ENCODE data around the gene EPN2.

EPN2 gene

GRCh38 chr17:19269106-19269505 lies 31.9 kb downstream of the EPN2 start:
- TF ChIP-seq CTCF (IDR thresholded peaks at IDR 0.05; ENCODE audit: insufficient read depth, low read depth, low read length, missing control alignments), result no peak
- no peak overlapping the region for H3K4me3 ChIP-seq (ENCODE audit: low read depth, low read length)
- DNase-seq (ENCODE audit: low read depth), result no peak

- DNase-seq (ENCODE audit: low read depth), result no peak
- H3K4me3 ChIP-seq (ENCODE audit: low read depth, low read length), result no peak overlapping the region
- TF ChIP-seq CTCF (IDR thresholded peaks at IDR 0.05; ENCODE audit: insufficient read depth, low read depth, low read length, missing control alignments), result no peak
Measured at GRCh38 chr17:19269641-19270040, 32.5 kb downstream of the EPN2 start.

GRCh38 chr17:19270347-19270703 lies 33.2 kb downstream of the EPN2 start:
- no peak overlapping the region for H3K4me3 ChIP-seq (ENCODE audit: low read depth, low read length)
- no peak for TF ChIP-seq CTCF (IDR thresholded peaks at IDR 0.05; ENCODE audit: insufficient read depth, low read depth, low read length, missing control alignments)
- DNase-seq (ENCODE audit: low read depth), result no peak

GRCh38 chr17:19270704-19271611 lies 33.8 kb downstream of the EPN2 start:
- TF ChIP-seq CTCF (IDR thresholded peaks at IDR 0.05; ENCODE audit: insufficient read depth, low read depth, low read length, missing control alignments), result no peak
- DNase-seq (ENCODE audit: low read depth), result peak; percentile 70
- no peak overlapping the region for H3K4me3 ChIP-seq (ENCODE audit: low read depth, low read length)

GRCh38 chr17:19271780-19272357 lies 34.7 kb downstream of the EPN2 start:
- DNase-seq (ENCODE audit: low read depth), result no peak
- no peak overlapping the region for H3K4me3 ChIP-seq (ENCODE audit: low read depth, low read length)
- TF ChIP-seq CTCF (IDR thresholded peaks at IDR 0.05; ENCODE audit: insufficient read depth, low read depth, low read length, missing control alignments), result no peak

- DNase-seq (ENCODE audit: low read depth), result no peak
- no peak overlapping the region for H3K4me3 ChIP-seq (ENCODE audit: low read depth, low read length)
- TF ChIP-seq CTCF (IDR thresholded peaks at IDR 0.05; ENCODE audit: insufficient read depth, low read depth, low read length, missing control alignments), result no peak
Measured at GRCh38 chr17:19273731-19274130, 36.6 kb downstream of the EPN2 start.

All from GM12865 (cell line).